Stomach (tissue), 4 donors: Measurements from ENCODE around the gene TPCN2.

Source experiments
- EP300 ChIP-seq: sonication (generic); formaldehyde crosslinking; IDR thresholded peaks from one replicate; pipeline ENCODE4 v1.6.1; 2017; ENCODE audit warnings: antibody characterized with exemption
- POLR2A ChIP-seq, 4 donors: fragments of 450-650 bp; IDR thresholded peaks; one replicate each; pipeline ENCODE4 v1.6.1; 2016; ENCODE audit warnings: antibody characterized with exemption in 4 of 4, control low read depth in 2 of 4, mild to moderate bottlenecking in 1 of 4, moderate library complexity in 1 of 4
- POLR2AphosphoS5 ChIP-seq, 3 donors: sonication (generic); formaldehyde crosslinking; IDR thresholded peaks; one replicate each; pipeline ENCODE4 v1.6.1; 2016; ENCODE audit warnings: antibody characterized with exemption in 3 of 3
- TF ChIP-seq, protein P1 (sequence below), 7 experiments: fragments of 450-650 bp in 4 of 7; fragments of 200-600 bp in 3 of 7; sonication (generic) in 3 of 7; IDR thresholded peaks; one replicate each; pipeline ENCODE4 v1.5.1; 2016 to 2019; ENCODE audit warnings: antibody characterized with exemption in 7 of 7, control low read depth in 2 of 7, mild to moderate bottlenecking in 1 of 7

DNA sequence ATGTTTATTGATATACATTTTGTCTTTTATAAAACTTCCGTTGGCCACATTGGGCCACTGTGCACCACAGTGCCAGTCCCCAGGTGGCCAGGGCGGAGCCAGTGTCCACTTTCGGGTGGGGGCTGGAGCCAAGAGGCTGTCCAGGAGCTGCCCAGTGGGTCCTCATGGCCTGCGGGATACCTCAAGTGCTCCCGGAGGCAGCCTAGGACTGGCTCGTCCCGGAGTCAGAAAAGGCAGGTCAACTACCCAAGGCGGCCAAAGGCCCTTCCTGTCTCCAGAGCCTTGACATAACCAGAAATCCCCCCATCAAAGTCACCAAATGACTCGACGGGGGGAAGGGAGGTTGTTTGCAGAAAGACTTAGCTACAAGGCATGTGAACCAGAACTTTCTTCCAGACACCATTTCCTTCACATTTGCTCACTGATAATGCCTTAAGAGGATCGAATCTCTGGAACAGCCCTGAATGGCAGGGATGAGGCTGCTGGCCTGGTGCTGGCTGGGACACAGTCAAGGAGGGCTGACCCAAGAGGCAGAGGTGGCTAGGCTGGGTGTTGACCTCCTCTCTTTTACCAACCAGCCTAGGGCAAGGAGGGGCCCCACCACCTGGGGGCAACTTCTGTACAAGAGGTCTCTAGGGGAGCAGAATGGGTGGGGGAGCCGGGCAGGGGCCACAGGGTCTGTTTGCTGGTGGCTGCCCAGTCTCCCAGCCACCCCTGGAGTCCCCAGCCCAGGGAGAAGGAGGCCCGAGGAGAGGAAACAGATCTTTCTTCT, 44.1 kb upstream of the TPCN2 start:
- TF ChIP-seq POLR2A (IDR thresholded peaks at IDR 0.05) (no peak), POLR2AphosphoS5 (IDR thresholded peaks at IDR 0.05) (no peak), EP300 (no peak)
- TF ChIP-seq, protein P1, sequence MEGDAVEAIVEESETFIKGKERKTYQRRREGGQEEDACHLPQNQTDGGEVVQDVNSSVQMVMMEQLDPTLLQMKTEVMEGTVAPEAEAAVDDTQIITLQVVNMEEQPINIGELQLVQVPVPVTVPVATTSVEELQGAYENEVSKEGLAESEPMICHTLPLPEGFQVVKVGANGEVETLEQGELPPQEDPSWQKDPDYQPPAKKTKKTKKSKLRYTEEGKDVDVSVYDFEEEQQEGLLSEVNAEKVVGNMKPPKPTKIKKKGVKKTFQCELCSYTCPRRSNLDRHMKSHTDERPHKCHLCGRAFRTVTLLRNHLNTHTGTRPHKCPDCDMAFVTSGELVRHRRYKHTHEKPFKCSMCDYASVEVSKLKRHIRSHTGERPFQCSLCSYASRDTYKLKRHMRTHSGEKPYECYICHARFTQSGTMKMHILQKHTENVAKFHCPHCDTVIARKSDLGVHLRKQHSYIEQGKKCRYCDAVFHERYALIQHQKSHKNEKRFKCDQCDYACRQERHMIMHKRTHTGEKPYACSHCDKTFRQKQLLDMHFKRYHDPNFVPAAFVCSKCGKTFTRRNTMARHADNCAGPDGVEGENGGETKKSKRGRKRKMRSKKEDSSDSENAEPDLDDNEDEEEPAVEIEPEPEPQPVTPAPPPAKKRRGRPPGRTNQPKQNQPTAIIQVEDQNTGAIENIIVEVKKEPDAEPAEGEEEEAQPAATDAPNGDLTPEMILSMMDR (IDR thresholded peaks at IDR 0.05) = no peak
